PC-9 (cell line): ENCODE data around the gene S100Z.

ENCODE experiments used
- CTCF ChIP-seq: fragments of 200-600 bp; sonication (generic); conservative IDR thresholded peaks from 2 replicates; pipeline ENCODE4 v1.6.1; 2017; ENCODE audit warnings: mixed run types, antibody characterized with exemption, mild to moderate bottlenecking, moderate library complexity
- EZH2 ChIP-seq: fragments of 200-600 bp; sonication (generic); IDR thresholded peaks from 2 replicates; pipeline ENCODE4 v1.8.0; 2017; ENCODE audit warnings: antibody characterized with exemption, low read depth

GRCh38 chr5:76801159-76801802, 48.5 kb upstream of the S100Z start:
- TF ChIP-seq CTCF, result no peak
- TF ChIP-seq EZH2, result no peak
